NCI-H510A treated with DMSO at 0.1 percent for 48 hours (cell line): Measurements from ENCODE around the gene ZAR1L.

Experiments
- DNase-seq: peaks from one replicate; lab custom pipeline; 2025; lab: John Stamatoyannopoulos, UW

ZAR1L gene

DNA sequence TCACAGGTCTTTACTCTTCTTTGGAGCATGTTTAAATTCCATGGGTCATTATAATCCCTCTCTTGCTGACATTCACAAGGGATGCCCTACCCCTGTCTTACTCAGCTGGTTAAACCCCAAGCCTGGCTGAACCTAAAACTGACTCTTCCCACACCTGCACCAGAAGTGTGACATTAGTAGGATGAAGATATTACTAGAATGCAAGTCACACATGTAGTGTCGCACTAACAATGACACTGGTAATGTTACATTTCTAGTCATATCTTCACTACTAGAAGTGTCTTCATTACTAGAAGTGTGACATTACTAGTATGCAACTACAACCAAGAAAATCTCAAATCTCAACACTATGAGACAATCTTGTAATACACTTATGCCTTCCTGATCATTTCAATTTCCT, 14.2 kb downstream of the ZAR1L start:
- DNase-seq = no peak

DNA sequence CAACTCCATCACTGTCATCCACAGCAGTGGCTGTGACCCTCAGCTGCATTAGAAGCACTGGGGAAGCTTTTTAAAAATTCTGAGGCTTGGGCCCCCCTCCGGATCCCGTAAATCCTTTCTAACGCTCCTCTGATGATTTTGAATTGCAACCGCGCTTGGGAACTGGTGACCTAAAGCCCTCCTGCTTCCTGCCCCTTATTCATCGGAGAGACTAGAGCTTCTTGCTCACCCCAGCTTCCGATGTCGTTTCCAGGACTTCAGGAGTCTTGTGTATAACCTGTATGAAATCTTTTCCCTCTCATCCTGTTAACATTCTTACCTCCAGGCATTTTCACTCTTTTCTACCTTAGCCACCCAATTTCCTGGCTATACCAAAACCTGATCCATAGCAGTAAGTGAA, 14.8 kb downstream of the ZAR1L start:
- no peak for DNase-seq

DNA sequence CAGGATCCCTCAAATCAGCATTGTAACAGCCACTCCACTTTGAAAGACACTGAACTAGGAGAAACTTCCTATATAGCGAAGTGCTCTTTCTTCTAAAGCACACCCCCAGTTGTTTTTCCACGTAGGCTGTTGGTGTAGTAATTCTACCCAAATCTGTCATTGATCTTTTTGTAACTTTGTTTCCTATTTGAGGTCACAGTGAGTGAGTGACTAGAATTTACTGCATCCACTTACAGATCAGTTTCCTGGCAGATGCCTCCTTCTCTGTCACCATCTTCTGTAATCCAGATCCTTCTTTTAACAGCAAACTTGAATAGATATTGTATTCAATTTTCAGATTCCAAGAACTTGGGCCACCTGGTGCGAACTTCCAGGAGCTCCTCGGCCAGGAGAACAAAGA, 15.3 kb downstream of the ZAR1L start:
- DNase-seq = no peak

- DNase-seq = no peak
These were observed 16.5 kb downstream of the ZAR1L start for GRCh38 chr13:32298695-32299094.

- no peak for DNase-seq
These were observed 18.0 kb downstream of the ZAR1L start for GRCh38 chr13:32297206-32297605.

DNA sequence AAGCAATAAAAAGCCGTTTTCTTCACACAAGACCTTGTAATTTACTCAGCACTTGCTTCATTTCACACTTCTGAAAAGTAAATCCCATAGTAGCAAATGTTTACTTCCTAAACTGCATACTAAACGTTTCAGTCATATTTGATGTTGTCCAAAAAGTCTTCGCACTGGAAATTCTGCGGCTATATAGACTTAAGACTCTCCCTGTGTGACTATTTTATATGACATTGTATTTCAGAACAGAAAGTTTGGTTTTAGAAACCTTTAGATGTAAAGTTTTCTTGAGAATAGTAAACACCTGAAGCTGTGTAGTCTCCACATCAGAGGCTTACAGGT, 29.6 kb downstream of the ZAR1L start:
- no peak for DNase-seq

DNA sequence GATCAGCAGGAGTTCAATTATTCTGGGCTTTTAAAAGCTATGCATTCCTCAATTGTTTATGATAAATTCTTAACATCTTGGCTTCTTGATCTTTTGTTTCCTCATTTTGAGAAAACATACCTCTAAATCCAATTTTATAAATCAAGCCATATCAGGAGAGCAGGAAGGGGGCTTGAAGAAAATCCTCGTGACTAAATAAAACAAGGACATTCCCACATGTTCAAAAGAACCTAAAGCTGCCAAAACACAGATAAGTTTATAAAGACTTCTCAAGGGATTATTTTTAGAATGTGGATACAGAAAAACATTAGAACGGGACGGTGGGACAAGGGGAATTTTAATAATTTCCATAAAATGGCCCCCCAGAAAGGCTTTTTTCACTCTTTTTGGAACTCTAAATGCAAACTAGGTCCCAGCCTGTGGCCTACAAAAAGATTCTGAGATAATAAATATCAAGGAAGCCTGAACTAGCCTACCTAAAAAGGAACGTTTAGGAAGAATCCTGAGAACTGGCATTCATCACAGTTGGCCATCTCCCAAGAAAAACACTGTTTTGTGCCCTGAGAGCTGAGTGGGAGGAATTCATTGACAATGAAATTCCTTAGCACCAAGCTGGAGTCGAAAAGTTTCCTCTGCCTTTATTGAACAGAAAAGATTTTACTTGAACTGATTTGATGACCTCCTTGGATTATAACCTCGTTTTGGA, 30.1 kb downstream of the ZAR1L start:
- no peak for DNase-seq

DNA sequence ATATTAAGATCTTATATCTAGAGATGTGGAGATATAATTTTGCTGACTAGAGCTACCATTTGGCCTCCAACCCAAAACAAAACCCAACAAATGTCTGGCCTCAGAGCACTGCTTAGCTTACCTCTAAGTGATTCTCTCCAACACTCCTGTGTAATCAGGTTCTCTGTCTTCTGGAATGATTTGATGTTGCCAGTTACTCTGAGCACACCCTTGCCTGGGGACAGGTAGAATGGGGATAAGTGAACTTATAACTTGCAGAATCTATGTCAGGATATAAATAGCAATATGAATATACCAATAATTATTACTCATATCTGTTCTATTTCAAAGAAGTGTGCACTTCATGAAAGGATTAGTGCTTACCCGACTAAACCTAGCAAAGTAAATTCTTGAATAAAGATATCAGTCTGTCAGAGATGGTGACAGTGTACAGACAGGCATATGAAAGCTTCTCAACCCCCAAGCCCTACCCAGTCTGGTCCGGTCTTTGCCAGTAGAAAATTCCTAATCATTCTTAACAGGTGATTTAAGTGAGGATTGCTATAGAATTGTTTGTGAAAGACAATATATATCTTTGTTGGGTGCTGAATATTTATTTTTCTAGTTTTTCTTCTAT, 33.0 kb downstream of the ZAR1L start:
- no peak for DNase-seq

- no peak for DNase-seq
These were observed 34.1 kb downstream of the ZAR1L start for GRCh38 chr13:32281096-32281495.

GRCh38 chr13:32278426-32278825, 36.7 kb downstream of the ZAR1L start:
- DNase-seq = no peak

- DNase-seq = no peak
These were observed 37.3 kb downstream of the ZAR1L start for GRCh38 chr13:32277839-32278238.

- no peak for DNase-seq
These were observed 43.0 kb downstream of the ZAR1L start for GRCh38 chr13:32272021-32272683.

GRCh38 chr13:32267836-32268439, 47.2 kb downstream of the ZAR1L start:
- DNase-seq = peak; percentile 23

- no peak for DNase-seq
These were observed 49.0 kb downstream of the ZAR1L start for GRCh38 chr13:32266130-32266529.

DNA sequence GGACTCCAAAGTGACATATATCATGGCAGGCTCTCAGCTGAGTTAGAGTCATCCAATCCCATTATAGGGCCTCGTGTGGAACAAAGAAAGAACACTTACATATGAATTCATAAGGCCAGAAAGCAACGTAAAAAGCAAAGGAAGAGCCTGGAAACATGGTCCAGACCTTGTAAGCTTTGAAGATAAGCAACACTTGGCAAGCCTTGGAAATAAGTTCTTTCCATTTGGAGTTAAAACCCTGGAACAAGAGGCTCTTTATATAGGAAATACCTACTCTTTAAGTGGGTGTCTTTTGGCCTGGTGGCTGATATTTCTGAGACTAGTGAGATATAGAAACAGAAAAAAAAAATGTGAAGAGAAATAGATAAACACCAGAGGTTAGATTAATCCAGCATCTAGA, 49.4 kb downstream of the ZAR1L start:
- DNase-seq = no peak

GRCh38 chr13:32264407-32264806, 50.8 kb downstream of the ZAR1L start:
- no peak for DNase-seq

DNA sequence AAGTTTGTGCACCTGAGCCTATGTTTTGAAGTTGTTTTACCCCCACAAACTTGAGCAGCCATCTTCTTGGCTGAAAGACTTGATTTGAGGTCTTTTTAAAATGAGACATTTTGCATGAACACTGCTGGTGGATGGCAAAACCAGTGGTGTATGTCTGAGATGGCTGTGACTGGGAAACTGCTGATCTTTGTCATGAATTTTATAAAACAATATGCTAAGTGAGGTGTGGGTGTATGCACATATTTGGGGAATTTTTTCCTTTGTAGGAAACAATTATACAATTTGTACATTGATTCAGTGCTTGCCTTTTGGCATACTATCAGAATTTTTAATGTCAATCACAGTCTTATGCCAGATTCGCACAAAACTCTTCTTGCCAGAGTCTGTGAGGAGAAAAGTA, 52.5 kb downstream of the ZAR1L start:
- no peak for DNase-seq

- no peak for DNase-seq
These were observed 53.0 kb downstream of the ZAR1L start for GRCh38 chr13:32262165-32262564.

DNA sequence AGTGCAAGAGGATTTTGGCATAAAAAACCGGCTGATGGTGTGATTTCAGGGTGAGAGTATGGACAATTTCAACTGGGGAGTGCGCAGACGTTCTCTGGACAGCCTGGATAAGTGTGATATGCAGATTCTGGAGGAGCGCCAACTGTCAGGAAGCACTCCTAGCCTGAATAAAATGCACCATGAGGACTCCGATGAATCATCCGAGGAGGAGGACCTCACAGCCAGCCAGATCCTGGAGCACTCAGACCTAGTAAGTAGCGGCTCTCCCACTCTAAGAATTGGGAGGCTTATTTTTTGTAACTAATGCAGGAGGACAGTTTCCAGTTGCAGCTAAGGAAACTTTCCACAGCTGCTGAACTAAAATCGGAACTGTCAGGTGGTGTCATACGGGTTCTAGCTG, 53.6 kb downstream of the ZAR1L start:
- DNase-seq = peak; percentile 33

- no peak for DNase-seq
These were observed 56.0 kb downstream of the ZAR1L start for GRCh38 chr13:32259116-32259515.

DNA sequence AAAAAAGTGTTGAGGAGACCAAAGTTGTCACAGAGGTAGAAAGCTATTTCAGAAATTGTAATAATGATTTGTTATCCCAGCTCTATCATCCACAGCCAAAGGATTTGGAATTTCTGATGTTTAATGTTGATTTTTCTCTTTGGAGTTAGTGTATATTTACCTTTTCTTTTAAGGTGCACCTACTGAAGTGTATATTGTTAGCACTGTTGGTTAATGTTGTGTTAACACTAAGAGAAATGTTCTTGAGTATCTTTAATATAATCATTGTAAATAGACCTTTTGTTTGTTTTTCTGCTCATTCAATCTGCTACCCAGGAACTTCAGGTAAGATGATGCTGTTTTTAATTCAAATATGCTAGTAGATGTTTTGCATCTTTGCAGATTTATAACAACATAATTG, 57.5 kb downstream of the ZAR1L start:
- DNase-seq = peak; percentile 39

- DNase-seq = no peak
These were observed 58.9 kb downstream of the ZAR1L start for GRCh38 chr13:32256243-32256642.

DNA sequence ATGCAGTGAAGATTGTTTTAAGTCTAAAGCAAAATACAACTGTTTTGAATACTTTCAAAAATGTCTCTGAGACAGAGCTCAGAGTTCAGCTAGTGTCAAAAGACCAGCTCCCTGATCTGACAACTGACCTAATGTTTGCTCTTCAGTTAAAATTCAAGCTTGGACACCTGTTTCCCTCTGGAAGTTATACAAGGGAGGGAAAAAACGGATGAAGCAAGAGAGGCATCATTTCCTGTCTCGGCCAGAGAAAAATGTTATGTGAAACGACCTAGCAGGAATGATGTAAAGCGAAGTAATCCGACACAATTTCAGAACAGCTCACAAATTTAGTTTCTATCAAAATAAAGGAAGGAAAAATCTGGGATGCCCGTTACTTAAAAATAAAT, 59.4 kb downstream of the ZAR1L start:
- DNase-seq = peak; percentile 36
